Breast epithelium (tissue), 4 donors: ENCODE data around the gene SDK2. TPM values are rescaled to one million over a fixed set of nuclear protein-coding genes. Genes with fewer than 3 reads are reported as not detected.

Experiments used
- DNase-seq, 2 donors: peaks; one replicate each; pipeline ENCODE4 v3.0.0-alpha.2; 2019; ENCODE audit warnings: low spot score in 2 of 2
- H3K27ac ChIP-seq, 2 donors: fragments of 200-600 bp; sonication (generic) in 1 of 2; one replicate each; pipeline ENCODE4 v1.5.1; 2016 to 2019; ENCODE audit warnings: mild to moderate bottlenecking in 1 of 2
- H3K27me3 ChIP-seq, 2 donors: fragments of 200-600 bp; sonication (generic) in 1 of 2; one replicate each; pipeline versions ENCODE4 v1.5.1 to v1.6.0; 2017 to 2019; ENCODE audit warnings: control low read depth in 1 of 2, mild to moderate bottlenecking in 1 of 2
- H3K36me3 ChIP-seq: fragments of 200-600 bp; one replicate; pipeline ENCODE4 v1.5.1; 2019
- H3K4me1 ChIP-seq, 2 donors: fragments of 200-600 bp; sonication (generic); one replicate each; pipeline ENCODE4 v1.5.1; 2016 to 2019; ENCODE audit warnings: control low read depth in 1 of 2
- H3K4me3 ChIP-seq, 3 donors: fragments of 200-600 bp; sonication (generic); 1 replicate in 2 of 3; 2 replicates in 1 of 3; pipeline ENCODE4 v1.5.1; 2016 to 2019; ENCODE audit warnings: mild to moderate bottlenecking in 3 of 3, moderate library complexity in 2 of 3
- H3K9me3 ChIP-seq, 2 donors: fragments of 200-600 bp; sonication (generic) in 1 of 2; one replicate each; pipeline ENCODE4 v1.5.1; 2016 to 2019; ENCODE audit warnings: control low read depth in 1 of 2
- POLR2A ChIP-seq: fragments of 450-650 bp; IDR thresholded peaks from one replicate; pipeline ENCODE4 v1.6.1; 2016; ENCODE audit warnings: antibody characterized with exemption, mild to moderate bottlenecking, moderate library complexity
- POLR2AphosphoS5 ChIP-seq, 3 donors: sonication (generic); formaldehyde crosslinking; IDR thresholded peaks; one replicate each; pipeline ENCODE4 v1.6.1; 2017; ENCODE audit warnings: antibody characterized with exemption in 3 of 3
- intact Hi-C: fragments of 100-400 bp; cut with DNase I; formaldehyde crosslinking; loops from one replicate; pipeline ENCODE4 v1.15.1; 2023; ENCODE audit warnings: low total_unique reads
- total RNA-seq, 3 donors: library from RNA; depleted of rRNA; stranded (reverse); fragments of >200 nt; gene quantifications; one replicate each; pipeline ENCODE4 v1.1.0, GENCODE V29; 2016
- TF ChIP-seq, protein P1 (sequence below), 3 donors: fragments of 450-650 bp; IDR thresholded peaks; one replicate each; pipeline ENCODE4 v1.5.1; 2016 to 2017; ENCODE audit warnings: antibody characterized with exemption in 3 of 3, mild to moderate bottlenecking in 3 of 3, moderate library complexity in 3 of 3

SDK2 gene
- total RNA-seq, 3 donors from 2014 or later, result 0.16 to 2.9 (median 2.6) TPM

GRCh38 chr17:73625006-73625405, 19.2 kb downstream of the SDK2 start:
- peaks cover 0 to 3% of the 10 kb centered on the region in 2 donors for H3K9me3 ChIP-seq
- peak overlapping the region; percentile 57 to 89 for H3K27ac ChIP-seq
- H3K4me1 ChIP-seq, result no peaks in the 10 kb centered on the region
- peak in 1 of 2 donors; percentile 50 for DNase-seq
- H3K4me3 ChIP-seq, result no peak overlapping the region
- no peaks in the 10 kb centered on the region for H3K36me3 ChIP-seq
- no peak for TF ChIP-seq POLR2AphosphoS5 (IDR thresholded peaks at IDR 0.05)
- TF ChIP-seq, protein P1, sequence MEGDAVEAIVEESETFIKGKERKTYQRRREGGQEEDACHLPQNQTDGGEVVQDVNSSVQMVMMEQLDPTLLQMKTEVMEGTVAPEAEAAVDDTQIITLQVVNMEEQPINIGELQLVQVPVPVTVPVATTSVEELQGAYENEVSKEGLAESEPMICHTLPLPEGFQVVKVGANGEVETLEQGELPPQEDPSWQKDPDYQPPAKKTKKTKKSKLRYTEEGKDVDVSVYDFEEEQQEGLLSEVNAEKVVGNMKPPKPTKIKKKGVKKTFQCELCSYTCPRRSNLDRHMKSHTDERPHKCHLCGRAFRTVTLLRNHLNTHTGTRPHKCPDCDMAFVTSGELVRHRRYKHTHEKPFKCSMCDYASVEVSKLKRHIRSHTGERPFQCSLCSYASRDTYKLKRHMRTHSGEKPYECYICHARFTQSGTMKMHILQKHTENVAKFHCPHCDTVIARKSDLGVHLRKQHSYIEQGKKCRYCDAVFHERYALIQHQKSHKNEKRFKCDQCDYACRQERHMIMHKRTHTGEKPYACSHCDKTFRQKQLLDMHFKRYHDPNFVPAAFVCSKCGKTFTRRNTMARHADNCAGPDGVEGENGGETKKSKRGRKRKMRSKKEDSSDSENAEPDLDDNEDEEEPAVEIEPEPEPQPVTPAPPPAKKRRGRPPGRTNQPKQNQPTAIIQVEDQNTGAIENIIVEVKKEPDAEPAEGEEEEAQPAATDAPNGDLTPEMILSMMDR (IDR thresholded peaks at IDR 0.05), result no peak
- TF ChIP-seq POLR2A, result no peak
- H3K27me3 ChIP-seq, result no peaks in the 10 kb centered on the region
- intact Hi-C loops, result no loop called here

DNA sequence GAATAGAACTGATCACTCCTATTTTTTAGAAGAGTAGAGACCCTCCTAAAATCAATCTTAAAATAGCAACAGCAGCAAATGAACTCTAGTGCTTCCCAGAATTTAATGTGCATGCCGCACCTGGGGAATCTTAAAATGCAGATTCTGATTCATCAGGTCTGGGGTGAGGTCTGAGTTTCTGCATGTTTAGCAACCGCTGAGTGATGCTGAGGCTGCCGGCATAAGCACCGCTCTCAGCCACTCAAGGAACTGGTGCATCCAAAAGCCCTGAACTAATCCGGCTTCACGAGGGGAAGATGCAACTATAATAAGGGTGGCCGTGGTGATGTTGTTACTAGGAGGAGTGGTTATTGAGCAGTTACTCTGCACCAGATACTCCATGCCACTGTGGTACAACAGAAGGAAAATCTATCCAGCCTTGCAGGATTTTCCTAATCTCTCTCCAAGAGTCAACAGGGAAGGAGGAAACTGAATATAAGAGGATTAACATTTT, 19.7 kb downstream of the SDK2 start:
- Histone ChIP-seq H3K4me3 (no peak overlapping the region), H3K36me3 (no peaks in the 10 kb centered on the region), H3K27me3 (no peaks in the 10 kb centered on the region), H3K27ac (peak overlapping the region in 1 of 2 donors; percentile 89), H3K9me3 (peaks cover 0 to 3% of the 10 kb centered on the region in 2 donors), H3K4me1 (no peaks in the 10 kb centered on the region)
- intact Hi-C loops, result no loop called here
- TF ChIP-seq POLR2A (no peak), POLR2AphosphoS5 (IDR thresholded peaks at IDR 0.05) (no peak)
- TF ChIP-seq, protein P1 (IDR thresholded peaks at IDR 0.05), result no peak
- DNase-seq, result no peak

DNA sequence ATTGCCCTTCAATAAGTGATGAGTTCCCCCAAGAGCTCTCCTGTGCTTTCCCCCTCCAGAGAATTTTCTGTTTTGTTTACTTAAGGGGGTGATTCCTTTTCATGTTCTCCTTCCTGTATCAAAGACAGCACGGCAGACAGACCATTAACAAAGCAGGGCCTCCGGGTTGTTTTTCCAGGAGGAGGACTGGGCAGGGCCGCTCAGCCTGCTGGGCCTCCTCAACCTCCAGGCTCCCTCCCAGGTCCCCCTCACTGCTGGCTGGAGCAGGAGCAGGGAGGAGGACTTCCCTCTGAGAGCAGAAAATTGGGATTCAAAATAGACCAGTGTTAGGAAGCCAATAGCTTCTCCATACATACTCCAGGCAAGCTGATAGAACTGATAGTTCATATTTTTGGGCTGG, 20.4 kb downstream of the SDK2 start:
- Histone ChIP-seq H3K27me3 (no peaks in the 10 kb centered on the region), H3K4me3 (no peak overlapping the region), H3K27ac (peak overlapping the region; percentile 25 to 43), H3K9me3 (peaks cover 0 to 3% of the 10 kb centered on the region in 2 donors), H3K4me1 (no peaks in the 10 kb centered on the region), H3K36me3 (no peaks in the 10 kb centered on the region)
- intact Hi-C loops, result no loop called here
- no peak for TF ChIP-seq POLR2AphosphoS5 (IDR thresholded peaks at IDR 0.05)
- TF ChIP-seq, protein P1 (IDR thresholded peaks at IDR 0.05), result no peak
- no peak for TF ChIP-seq POLR2A
- DNase-seq, result no peak

DNA sequence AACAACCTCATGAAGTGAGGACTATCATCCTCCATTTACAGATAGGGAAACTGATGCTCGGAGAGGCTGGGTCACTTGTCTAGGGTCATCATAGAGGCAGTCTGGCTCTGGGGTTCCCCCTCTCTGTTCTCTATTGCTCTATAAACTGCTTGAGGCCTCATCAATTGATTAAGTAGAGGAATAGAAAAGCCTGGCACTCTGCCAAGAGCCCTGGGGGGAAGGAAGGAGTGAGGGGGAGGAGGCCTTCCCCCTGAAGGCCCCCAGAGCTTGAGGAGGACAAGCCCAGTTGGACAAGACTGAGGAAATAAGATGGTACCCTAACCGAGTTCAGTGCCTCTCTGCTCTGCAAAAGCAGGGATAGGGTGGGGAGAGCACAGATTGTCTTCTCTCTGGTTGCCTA, 21.0 kb downstream of the SDK2 start:
- intact Hi-C loops, result no loop called here
- Histone ChIP-seq H3K27me3 (no peaks in the 10 kb centered on the region), H3K36me3 (no peaks in the 10 kb centered on the region), H3K4me3 (no peak overlapping the region), H3K4me1 (no peaks in the 10 kb centered on the region), H3K9me3 (peaks cover 0 to 3% of the 10 kb centered on the region in 2 donors), H3K27ac (peak overlapping the region; percentile 25 to 43)
- no peak for DNase-seq
- TF ChIP-seq, protein P1 (IDR thresholded peaks at IDR 0.05), result no peak
- TF ChIP-seq POLR2A, result no peak
- TF ChIP-seq POLR2AphosphoS5 (IDR thresholded peaks at IDR 0.05), result no peak

- Histone ChIP-seq H3K4me3 (no peak overlapping the region), H3K27me3 (no peaks in the 10 kb centered on the region), H3K27ac (no peak overlapping the region), H3K9me3 (peaks cover 0 to 3% of the 10 kb centered on the region in 2 donors), H3K4me1 (no peaks in the 10 kb centered on the region), H3K36me3 (no peaks in the 10 kb centered on the region)
- intact Hi-C loops, result no loop called here
- TF ChIP-seq, protein P1 (IDR thresholded peaks at IDR 0.05), result no peak
- no peak for TF ChIP-seq POLR2A
- no peak for TF ChIP-seq POLR2AphosphoS5 (IDR thresholded peaks at IDR 0.05)
- no peak for DNase-seq
These were observed 21.9 kb downstream of the SDK2 start for GRCh38 chr17:73622381-73622780.
